ENCODE results near the gene ALDH4A1. TPM values are rescaled to one million over a fixed set of nuclear protein-coding genes. Genes with fewer than 3 reads are reported as not detected.

The ALDH4A1 gene
- total RNA-seq, 2 experiments from 2014 or later = 6.1 to 7.6 TPM

DNA sequence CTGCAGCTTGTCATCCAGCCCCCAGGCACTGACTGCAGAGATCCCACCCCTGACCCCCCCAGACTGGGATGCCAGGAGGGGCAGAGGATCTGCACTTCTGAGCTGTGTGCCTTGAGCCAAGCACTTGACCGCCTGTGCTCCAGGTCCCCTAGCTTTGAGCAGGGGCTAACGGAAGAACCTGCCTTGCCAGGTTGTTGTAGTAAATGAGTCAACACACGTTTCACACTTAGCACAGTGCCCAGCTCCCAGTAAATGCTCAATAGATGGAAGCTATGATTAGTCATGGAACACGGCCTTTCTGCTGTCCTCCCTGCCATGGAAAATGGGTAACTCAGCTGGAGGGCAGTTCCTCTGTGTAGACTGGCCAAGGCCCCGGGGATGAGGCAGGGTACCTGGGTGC is 30.0 kb upstream of the ALDH4A1 start:
- no peaks in the 10 kb centered on the region for H3K9me3 ChIP-seq (ENCODE audit: low read length)
- no peak overlapping the region for H3K4me2 ChIP-seq (ENCODE audit: low read length)
- no peak for DNase-seq (ENCODE audit: low spot score)
- BruUV-seq (replicated peaks) = no TSS peak
- no peaks in the 10 kb centered on the region for H3K9me2 ChIP-seq (ENCODE audit: insufficient read depth, low read length)
- ChIA-PET CTCF (ENCODE audit: unreplicated experiment) (interaction anchor here (0.8 kb wide), 1 partner anchor 19 kb away, joined by 3 read pairs; no protein-coding TSS in a partner anchor), POLR2A (no interaction called here)
- H3K27ac ChIP-seq (ENCODE audit: low read depth, low read length, poor library complexity, severe bottlenecking) = no peak overlapping the region
- no peak overlapping the region for H3K4me3 ChIP-seq (ENCODE audit: low read depth, low read length, poor library complexity, severe bottlenecking)
- no peaks in the 10 kb centered on the region for H3K79me2 ChIP-seq (ENCODE audit: insufficient read depth, low read depth, low read length)
- intact Hi-C loops (cut with micrococcal nuclease; ENCODE audit: unreplicated experiment) = no loop called here
- no peak overlapping the region for H2AFZ ChIP-seq (ENCODE audit: low read length)
- H3K4me1 ChIP-seq (ENCODE audit: insufficient read depth, low read length, poor library complexity, severe bottlenecking) = peaks cover 7% of the 10 kb centered on the region
- H3K36me3 ChIP-seq (ENCODE audit: insufficient read depth, low read length) = no peaks in the 10 kb centered on the region
- H4K20me1 ChIP-seq (ENCODE audit: insufficient read depth, low read length) = no peaks in the 10 kb centered on the region; the same call in 1 of the 2 replicates
- no peak for TF ChIP-seq EZH2phosphoT487 (IDR thresholded peaks at IDR 0.05; ENCODE audit: borderline replicate concordance, low read depth, low read length)
- TF ChIP-seq, protein P1, sequence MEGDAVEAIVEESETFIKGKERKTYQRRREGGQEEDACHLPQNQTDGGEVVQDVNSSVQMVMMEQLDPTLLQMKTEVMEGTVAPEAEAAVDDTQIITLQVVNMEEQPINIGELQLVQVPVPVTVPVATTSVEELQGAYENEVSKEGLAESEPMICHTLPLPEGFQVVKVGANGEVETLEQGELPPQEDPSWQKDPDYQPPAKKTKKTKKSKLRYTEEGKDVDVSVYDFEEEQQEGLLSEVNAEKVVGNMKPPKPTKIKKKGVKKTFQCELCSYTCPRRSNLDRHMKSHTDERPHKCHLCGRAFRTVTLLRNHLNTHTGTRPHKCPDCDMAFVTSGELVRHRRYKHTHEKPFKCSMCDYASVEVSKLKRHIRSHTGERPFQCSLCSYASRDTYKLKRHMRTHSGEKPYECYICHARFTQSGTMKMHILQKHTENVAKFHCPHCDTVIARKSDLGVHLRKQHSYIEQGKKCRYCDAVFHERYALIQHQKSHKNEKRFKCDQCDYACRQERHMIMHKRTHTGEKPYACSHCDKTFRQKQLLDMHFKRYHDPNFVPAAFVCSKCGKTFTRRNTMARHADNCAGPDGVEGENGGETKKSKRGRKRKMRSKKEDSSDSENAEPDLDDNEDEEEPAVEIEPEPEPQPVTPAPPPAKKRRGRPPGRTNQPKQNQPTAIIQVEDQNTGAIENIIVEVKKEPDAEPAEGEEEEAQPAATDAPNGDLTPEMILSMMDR (conservative IDR thresholded peaks at IDR 0.05; ENCODE audit: low read length) = no peak

DNA sequence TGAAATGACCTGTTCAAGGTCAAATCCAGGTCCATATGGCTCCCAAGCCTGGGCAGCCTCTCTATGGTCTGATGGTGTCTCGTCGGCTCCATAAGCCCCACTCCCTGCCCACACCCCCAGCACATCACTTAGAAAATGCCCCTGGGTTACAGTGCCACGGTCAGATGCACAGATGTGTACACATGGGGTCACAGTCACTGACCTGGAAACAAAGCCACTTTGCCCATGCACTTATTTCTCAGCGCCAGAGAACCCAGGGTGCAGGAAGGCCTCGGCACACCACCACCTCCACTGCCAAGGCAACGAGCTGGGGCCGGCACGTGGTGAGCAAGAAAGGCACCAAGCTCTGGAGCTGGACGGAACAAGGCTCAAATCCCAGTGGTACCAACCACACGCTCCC is 29.4 kb upstream of the ALDH4A1 start:
- Histone ChIP-seq H2AFZ (ENCODE audit: low read length) (no peak overlapping the region), H4K20me1 (ENCODE audit: insufficient read depth, low read length) (no peaks in the 10 kb centered on the region; the same call in 1 of the 2 replicates), H3K4me1 (ENCODE audit: insufficient read depth, low read length, poor library complexity, severe bottlenecking) (peaks cover 14% of the 10 kb centered on the region), H3K9me2 (ENCODE audit: insufficient read depth, low read length) (no peaks in the 10 kb centered on the region), H3K4me3 (ENCODE audit: low read depth, low read length, poor library complexity, severe bottlenecking) (no peak overlapping the region), H3K79me2 (ENCODE audit: insufficient read depth, low read depth, low read length) (no peaks in the 10 kb centered on the region), H3K27ac (ENCODE audit: low read depth, low read length, poor library complexity, severe bottlenecking) (no peak overlapping the region), H3K36me3 (ENCODE audit: insufficient read depth, low read length) (no peaks in the 10 kb centered on the region), H3K9me3 (ENCODE audit: low read length) (no peaks in the 10 kb centered on the region), H3K4me2 (ENCODE audit: low read length) (no peak overlapping the region)
- TF ChIP-seq EZH2phosphoT487 (IDR thresholded peaks at IDR 0.05; ENCODE audit: borderline replicate concordance, low read depth, low read length) = no peak
- TF ChIP-seq, protein P1 (conservative IDR thresholded peaks at IDR 0.05; ENCODE audit: low read length) = no peak
- intact Hi-C loops (cut with micrococcal nuclease; ENCODE audit: unreplicated experiment) = no loop called here
- ChIA-PET CTCF (ENCODE audit: unreplicated experiment) (no interaction called here), POLR2A (no interaction called here)
- DNase-seq (ENCODE audit: low spot score) = no peak
- BruUV-seq (replicated peaks) = no TSS peak

DNA sequence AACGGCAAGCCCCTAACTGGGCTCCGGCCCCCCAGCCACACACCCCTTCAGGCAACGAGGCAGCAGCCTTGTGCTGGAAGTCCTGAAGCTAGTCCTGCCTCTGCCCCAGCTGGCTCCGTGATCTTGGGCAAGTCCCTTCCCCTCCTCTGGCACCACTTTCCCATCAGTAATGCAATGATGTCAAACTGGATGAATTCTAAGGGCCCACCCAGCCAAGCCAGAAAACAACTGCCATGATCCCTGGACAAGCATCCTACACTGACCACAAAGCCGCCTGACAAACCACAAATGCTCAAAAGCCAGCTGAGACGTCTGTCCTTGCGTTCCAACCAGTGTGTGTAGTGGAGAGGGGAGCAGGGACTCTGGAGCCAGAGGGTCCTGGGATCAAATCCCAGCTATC is 27.3 kb upstream of the ALDH4A1 start:
- no peaks in the 10 kb centered on the region; the same call in 1 of the 2 replicates for H4K20me1 ChIP-seq (ENCODE audit: insufficient read depth, low read length)
- H3K9me3 ChIP-seq (ENCODE audit: low read length) = no peaks in the 10 kb centered on the region
- DNase-seq (ENCODE audit: low spot score) = no peak
- no peak overlapping the region for H2AFZ ChIP-seq (ENCODE audit: low read length)
- CTCF ChIA-PET (ENCODE audit: unreplicated experiment) = no interaction called here
- no peak overlapping the region for H3K4me2 ChIP-seq (ENCODE audit: low read length)
- no TSS peak for BruUV-seq (replicated peaks)
- H3K4me3 ChIP-seq (ENCODE audit: low read depth, low read length, poor library complexity, severe bottlenecking) = no peak overlapping the region
- intact Hi-C loops (cut with micrococcal nuclease; ENCODE audit: unreplicated experiment) = no loop called here
- no peak overlapping the region for H3K27ac ChIP-seq (ENCODE audit: low read depth, low read length, poor library complexity, severe bottlenecking)
- H3K36me3 ChIP-seq (ENCODE audit: insufficient read depth, low read length) = no peaks in the 10 kb centered on the region
- POLR2A ChIA-PET = no interaction called here
- H3K4me1 ChIP-seq (ENCODE audit: insufficient read depth, low read length, poor library complexity, severe bottlenecking) = peaks cover 18% of the 10 kb centered on the region
- H3K79me2 ChIP-seq (ENCODE audit: insufficient read depth, low read depth, low read length) = no peaks in the 10 kb centered on the region
- no peaks in the 10 kb centered on the region for H3K9me2 ChIP-seq (ENCODE audit: insufficient read depth, low read length)
- no peak for TF ChIP-seq EZH2phosphoT487 (IDR thresholded peaks at IDR 0.05; ENCODE audit: borderline replicate concordance, low read depth, low read length)
- TF ChIP-seq, protein P1 (conservative IDR thresholded peaks at IDR 0.05; ENCODE audit: low read length) = no peak
